HG03095 (cell line): ENCODE measurements around the gene PLEKHA3.
"Not testable (repeated sequence)": the region's sequence is repeated elsewhere in the genome, so short reads cannot be mapped to it uniquely, and the experiment has no call there.

Experiments used
- ATAC-seq: cut with Tn5 transposase; IDR thresholded peaks from one replicate; pipeline ENCODE4 v1.9.1; 2021; ENCODE audit warnings: moderate library complexity; ENCODE audit not compliant: unreplicated experiment

PLEKHA3 gene

DNA sequence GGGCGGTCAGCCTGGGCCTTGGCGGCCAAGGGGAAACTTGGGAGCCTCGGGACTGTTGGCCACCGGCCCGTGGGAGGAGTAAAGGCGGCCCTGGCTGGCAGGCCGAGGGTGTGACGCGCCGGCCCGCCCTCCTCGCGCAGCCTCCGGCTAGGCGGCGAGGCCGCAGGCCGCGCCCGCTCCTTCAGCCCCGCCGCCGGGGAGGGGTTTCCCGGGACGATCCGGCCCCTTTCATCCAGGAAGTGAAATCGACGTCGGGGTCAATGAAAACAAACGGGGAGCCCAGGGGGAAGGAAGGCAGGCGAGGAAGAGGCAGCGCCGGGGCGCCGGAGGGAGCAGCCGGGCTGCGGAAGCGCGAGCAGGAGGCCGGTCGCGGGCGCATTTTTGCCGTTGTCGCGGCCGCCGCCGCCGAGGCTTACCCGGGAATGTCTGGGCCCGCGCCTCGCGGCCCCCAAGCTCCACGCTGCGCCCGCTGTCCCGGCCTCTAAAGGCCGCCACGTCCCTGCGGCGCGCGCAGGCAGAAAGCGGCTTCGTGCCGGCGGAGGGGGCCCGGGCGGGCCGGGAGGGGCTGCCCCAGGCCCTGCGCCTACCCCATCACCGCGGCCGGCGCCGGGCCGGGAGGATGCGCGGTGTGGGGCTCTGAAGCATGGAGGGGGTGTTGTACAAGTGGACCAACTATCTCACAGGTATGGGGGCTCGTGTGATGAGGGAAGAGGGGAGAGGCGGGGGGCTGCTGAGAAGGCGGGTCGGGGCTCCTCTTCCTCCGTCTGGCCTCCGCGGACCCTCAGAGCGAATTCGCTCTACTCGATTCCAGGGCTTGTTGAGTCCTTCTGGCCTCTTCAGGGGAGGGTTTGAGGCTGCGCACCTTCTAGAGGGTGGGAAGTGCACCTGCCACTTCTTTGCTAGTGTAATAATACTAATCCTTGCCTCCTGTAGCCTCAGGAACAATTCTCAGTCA, at the start of gene PLEKHA3:
Gene PLEKHA3, plus strand, starts transcription at position 231 of the 955 bp plus-strand sequence. Its CDS starts 413 bp downstream, at position 644.
- ATAC-seq: peak; percentile 65

DNA sequence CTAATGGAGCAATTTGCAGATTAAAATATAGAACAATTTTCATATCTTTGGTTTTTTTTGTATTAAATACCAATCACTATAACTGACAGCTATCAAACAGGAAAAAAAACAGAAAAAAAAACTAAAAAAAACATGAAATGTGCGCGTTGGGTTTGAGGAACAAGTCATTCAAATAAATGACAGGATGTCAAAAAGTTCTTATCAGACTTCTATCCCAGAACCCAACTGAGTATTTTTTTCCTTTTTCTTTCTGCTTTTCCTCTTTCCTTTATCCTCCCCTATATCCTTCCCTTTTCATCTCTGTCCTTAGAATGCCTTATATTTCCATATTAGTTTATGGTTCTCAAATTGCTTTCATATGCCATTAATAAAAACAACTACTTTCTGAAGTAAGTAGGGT, 43.6 kb upstream of the PLEKHA3 start:
- no peak for ATAC-seq

DNA sequence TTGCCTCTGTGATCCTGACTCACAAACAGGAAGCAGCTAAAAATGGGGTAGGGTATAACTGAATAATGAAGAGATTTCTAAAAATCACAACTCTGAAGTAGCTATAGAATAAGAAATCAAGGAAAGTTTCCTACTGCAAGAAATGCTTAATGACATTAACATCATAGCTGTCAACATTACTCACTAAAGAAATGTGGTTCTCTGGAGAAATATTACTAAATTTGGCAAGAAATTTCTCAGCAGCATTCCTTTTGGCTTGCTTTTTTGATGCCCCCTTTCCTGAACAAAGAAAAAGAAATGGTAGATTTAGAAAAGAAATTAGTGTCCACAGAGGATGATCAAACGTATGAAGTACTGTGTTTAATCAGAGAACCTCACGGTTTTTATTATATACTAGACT, 38.8 kb upstream of the PLEKHA3 start:
- ATAC-seq: no peak

DNA sequence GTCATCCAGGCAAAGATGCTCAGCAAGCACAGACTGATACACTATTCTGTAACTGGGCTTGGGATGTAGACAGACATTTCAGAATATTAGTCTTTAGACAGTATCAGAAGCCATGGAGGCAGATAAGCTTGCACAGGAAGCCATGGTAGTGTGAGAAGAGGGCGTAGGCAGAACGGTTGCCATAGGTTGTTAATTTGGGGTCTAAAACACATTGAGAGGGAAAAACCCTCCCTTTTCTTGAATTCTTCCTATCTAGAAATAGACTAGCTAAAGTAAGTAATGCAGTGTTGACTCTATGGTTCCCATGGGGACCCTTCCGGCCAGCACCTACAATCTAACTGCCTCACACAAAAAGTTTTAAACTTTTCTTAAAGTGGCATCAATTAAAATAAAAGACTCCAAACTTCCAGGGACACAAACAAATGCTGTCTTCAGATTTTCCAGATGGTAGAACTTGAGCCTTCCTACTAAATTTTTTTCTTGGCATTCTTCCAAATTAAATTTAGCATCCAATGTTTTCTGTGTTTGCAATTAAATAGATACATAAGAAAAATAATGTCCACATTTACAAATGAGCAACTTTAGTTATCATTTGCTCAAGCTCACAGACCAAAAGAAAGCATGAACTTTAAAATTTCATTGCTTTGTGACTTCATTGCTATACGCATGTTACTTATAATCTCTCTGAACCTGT, 31.1 kb upstream of the PLEKHA3 start:
- ATAC-seq: no peak

DNA sequence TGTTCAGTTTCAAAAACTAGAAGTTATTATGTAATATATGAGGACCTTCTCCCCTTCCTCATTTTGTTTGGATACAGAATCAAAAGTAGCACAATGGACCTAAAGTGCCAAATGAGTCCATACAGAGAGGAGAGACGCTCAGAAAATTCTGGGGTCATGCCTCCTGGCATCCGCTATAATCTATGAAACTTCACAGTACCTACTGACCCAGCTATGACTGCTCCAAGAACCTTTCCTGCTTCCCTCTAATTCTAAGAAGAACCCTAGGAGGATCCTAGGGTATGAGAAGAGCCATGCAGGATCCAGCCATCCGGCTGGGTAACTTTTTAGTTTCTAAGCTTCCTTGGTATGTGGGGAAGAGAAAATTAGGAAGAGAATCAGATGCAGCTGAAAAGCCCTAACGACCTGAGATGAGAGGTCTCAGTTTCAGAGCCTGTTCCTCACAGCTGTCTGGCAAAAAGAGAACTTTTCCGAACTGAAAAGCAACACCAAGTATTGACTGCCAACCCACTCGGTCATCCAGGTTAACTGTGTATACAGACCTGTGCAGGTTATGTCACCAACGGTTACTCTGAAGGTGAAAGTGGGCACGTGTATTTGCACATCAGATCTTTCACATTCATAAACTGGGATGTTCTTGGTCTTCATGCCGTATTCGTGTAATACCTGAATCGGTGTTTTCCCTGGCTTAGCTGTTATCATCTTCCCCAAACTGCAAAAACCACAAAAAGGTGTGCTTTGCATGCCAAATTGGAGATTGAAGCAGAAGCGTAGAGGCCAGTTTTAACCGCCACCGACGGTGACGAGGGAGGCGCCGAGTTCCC, 30.3 kb upstream of the PLEKHA3 start:
- ATAC-seq: no peak

DNA sequence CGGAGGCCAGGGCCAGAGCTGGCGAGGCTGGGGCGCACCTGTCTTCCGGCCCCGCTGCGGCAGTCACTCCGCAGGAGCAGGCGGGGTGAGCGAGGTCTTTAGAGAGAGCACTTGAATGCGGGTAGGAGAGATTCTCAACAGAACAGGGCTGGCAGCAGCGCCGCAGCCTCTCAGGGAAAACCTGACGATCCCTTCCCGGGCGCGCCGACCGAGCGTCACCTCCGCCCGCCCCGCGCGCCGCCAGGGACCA, 29.8 kb upstream of the PLEKHA3 start:
- ATAC-seq: peak; percentile 45

DNA sequence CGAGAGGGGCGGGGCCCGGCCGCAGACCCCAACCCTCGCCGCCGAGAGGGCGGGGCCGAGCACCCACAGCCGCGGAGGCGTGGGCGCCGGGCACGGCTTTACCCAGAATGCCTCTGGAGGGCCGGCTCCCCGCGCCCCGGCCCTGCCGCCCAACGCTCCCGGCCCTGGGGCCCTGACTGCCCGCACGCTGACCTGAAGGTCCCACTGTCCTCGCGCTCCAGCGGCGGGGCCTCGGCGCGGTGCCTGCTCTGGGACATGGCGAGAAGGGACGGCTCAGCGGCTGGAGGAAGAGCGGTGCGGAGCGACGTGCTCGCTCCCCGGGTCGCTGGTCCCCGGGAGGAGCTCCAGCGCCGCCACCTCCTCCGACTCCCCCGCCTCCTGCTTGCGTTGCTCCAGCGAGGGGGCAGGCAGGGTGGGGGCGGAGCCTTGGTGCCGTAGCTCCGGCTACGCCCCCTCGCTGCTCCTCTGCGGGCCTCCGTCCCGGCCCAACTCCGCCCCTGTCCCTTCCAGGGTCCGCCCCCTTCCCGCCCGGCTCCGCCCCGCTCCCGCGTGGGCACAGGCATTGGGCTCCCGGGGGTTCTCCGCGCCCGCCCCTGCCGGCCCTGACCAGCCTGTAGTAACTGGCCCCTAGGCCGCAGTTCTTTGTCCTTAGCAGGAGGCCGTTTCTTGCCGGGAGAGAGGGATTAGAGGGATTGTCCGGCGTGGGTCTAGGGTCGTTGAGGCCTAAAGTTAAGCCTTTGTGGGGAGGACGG, 29.3 kb upstream of the PLEKHA3 start, which contains the start of the genes PJVK and PRKRA:
Gene PJVK, plus strand, starts transcription at position 605 of the 752 bp plus-strand sequence. CDS start 2,032 bp downstream, outside the sequence.
Gene PRKRA, minus strand, starts transcription at position 402 of the 752 bp plus-strand sequence. Its CDS starts 145 bp downstream, at position 257.
- ATAC-seq: peak; percentile 82

DNA sequence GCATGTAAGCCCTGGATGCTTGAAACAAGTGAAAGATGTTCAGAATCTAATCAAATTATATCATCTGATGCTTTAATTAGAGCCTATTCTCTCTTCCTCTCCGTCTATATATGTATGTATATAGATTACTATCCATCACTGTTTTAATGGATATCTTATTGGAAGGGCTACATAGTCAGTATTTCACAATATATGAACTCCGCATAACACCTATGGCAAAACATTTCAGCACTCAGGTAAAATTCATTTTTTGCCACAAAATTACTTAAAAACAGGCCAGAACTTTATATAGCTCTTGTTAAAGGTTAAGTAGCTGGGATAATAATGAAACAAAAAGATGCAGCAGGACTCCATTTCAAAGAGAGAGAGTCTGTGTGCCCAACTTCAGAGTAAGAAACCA, 27.9 kb upstream of the PLEKHA3 start:
- ATAC-seq: no peak

DNA sequence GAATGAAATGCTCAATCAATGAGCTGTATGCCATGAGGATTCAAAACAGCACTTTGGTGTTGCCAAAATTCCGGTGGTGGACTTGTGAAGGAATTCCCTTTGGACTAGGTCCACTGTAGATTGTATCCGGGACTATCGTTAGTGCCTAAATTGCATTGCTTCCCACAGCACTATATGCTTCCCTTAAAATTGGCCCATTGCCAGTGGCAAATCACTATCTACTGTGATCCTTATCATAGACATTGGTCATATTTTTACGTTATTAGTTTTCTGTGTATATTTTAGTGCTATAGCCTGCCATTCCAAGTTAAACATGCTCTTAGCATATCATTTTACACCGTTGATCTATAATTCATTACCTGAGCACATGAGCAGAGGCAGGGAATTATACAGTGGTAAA, 27.4 kb upstream of the PLEKHA3 start:
- no peak for ATAC-seq

DNA sequence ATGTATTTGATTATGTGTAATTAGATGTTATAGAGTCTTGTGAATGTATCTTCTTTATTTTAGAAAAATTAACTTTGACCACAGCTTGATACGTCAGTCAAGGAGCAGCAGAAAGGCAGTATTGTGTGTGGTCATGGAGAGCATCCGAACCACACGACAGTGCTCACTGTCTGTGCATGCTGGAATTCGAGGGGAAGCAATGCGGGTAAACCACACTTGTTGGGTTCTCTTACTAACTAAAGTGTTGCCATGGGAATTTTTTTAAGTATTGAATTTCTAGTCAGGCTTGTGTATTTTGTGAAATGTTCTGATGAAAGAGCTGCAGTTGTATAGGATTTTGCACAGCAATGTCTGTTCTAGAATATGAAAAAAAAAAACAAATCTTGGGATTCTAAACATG, 24.3 kb upstream of the PLEKHA3 start:
- ATAC-seq: no peak

DNA sequence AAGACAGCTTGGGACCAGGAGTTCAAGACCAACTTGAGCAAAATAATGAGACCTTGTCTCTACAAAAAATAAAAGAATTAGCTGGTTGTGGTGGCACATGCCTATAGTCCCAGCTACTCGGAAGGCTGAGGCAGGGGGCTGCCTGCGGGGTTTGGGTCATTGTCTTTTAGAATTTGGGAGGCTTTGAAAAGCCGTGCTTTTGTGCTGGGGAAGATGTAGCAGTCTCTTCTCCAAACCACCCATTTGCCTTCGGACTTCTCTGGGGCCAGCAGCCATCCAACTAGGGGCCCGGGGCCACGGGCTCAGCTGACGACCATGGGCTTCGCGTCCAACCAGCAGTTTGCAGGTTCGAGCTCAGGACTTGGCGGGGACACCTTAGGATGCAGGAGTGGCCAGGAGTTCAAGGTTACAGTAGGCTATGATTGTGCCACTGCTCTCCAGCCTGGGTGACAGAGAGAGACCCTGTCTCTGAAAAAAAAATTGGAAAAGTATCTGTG, 22.8 kb upstream of the PLEKHA3 start:
- no peak for ATAC-seq

DNA sequence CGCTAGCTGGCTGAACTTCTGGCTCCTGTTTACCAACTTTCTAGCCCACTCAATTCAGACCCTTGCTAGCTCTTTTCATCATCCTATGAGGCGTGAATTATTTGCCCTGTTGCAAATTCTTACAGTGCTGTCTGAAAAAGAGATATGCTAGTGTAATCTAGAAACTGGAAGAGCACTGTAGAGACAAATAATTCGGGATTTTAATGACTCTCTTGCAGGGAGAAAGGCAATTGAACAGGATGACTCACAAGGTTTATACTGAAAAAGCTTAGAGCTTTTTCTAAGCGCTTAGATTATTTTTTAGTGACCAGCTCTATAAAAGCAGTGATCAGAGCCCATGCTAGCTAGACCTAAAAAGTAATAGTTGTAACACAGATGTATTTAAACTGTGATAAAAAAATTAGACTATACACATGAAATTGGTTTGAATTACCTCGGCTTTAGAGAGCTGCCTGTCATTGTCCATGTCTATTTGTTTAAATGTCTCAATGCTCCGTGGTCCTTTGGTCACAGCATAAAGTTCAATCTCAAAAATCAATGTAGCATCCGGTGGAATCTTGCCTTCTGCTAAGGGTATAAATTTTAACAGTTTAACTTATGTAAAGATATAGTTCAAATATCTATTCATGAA, 10.9 kb upstream of the PLEKHA3 start:
- ATAC-seq: no peak

DNA sequence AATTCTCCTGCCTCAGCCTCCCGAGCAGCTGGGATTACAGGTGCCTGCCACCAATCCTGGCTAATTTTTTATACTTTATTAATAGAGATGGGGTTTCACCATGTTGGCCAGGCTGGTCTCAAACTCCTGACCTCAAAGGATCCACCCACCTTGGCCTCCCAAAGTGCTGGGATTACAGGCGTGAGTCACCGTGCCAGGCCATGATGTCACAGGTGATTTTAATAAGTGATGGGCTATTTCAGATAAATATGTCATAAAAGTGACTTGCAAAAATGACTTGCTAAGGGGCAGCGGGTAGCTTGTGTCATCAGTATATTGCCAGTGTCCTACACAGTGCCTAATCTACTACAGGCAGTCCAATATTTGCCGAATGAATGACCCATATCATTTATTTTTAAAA, 8.9 kb upstream of the PLEKHA3 start:
- ATAC-seq: not testable (repeated sequence)

DNA sequence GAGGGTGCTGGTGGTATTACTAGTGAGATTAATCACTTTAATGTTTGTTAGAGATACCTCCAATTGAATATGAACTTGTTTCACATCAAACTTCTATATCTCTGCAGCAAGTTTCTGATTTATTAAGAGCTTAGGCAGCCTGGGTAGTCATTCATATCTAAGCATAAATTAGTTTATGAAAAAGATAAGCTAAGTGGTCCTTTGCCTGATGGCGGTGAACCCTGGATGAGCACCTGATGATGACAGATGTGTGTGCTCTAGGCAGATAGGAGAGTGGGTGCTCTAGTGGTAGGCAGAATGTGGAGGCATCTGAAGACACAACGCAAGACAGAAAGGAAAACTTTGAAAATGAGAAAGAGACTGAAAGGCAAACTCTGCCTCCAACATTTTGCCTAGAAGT, 6.9 kb upstream of the PLEKHA3 start:
- ATAC-seq: no peak

DNA sequence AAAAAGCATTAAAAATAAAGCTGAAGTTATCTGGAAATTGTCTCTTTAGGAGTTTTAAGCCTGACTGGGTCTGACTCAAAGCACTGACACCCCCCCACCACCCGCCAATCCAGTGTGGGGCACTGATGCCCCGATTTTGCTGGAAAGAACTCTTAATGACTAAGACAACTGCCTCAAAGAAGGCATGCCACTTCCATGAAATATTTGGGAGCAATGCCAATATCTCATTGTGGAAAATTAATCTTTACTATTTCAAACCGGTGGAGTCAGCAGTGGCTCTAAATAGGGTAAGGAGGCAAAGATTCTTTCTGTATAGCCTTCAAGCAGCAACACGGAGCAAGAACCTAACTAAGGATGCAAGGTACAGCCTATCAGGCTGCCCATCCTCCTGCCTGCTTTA, 6.3 kb upstream of the PLEKHA3 start:
- no peak for ATAC-seq

DNA sequence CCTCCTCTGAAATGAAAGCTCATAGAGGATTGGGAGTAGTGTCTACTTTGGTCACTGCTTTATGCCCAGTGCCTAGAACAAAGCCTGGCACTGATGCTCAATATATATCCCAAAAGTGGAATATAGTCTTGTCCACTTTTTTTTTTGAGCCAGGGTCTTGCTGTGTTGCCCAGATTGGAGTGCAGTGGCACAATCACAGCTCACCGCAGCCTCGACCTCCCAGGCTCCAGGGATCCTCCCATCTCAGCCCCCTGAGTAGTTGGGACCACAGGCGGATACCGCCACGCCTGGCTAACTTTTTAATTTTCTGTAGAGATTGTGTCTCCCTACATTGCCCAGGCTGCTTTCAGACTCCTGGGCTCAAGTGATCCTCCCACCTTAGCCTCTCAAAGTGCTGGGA, 5.7 kb upstream of the PLEKHA3 start:
- no peak for ATAC-seq

DNA sequence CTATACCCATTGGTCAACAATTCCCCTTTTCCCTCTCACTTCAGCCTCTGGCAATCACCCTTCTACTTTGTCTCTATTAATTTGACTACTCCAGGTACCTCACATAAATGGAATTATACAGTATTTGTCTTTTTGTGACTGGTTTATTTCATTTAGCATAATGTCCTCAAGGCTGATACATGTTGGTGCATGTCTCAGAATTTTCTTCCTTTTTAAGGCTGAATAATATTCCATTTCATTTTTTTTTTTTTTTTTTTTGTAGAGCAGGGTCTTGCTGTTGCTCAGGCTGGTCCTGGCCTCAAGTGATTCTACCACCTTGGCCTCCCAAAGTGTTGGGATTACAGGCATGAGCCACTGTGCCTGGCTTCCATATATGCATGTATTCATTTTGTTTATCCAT, 3.8 kb upstream of the PLEKHA3 start:
- ATAC-seq: no peak

DNA sequence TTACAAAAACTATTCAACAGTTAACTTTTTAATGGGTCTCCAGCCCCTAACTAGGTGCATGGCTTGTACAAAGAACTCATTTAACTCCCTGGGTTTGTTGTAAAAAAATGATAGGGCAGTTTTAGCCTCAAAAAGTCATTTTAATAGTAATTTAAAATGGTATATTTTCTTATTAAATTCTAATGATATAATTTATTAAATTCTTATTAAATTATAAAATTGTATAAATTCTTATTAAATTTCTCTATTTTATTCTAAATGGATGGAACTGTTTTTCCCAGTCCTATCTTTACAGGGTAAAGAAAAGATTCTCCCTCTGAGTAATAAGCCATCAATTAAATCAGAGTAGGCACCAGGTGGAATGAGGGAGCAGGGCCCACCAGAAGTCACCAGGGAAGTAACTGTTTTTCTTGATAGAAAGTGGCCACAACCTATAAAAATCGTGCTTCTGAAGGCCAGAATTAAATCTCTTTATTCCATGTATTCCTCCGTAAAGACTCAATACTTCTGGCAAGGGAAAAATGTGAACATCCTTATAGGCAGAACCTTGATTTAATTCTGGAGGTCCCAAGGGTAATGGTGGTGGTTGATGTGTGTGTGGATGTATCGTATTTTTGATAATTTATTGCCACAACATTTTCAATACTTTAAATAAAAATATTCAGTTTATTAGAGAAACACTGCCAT, 2.7 kb upstream of the PLEKHA3 start:
- ATAC-seq: no peak

DNA sequence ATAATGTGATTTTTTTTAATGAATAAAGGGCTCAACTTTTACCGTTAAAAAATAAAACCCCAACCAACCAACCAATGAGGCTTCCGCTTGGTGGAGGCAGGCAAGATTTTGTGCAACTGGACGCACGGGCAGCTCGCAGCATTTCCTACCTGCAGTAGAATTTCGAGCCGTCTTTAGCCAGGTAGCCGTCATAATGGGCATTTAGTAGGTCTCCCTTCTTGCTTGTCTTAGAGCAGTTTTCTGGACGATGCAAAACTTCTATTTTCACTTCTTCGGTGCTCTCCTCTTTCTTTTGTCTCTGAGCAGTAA, 2.2 kb upstream of the PLEKHA3 start:
- ATAC-seq: peak; percentile 2
